NCI-H128 (cell line): ENCODE data around the gene POC1A.

Source experiments
- DNase-seq: peaks from one replicate; lab custom pipeline; 2025; ENCODE audit not compliant: unreplicated experiment; lab: John Stamatoyannopoulos, UW

The POC1A gene

DNA sequence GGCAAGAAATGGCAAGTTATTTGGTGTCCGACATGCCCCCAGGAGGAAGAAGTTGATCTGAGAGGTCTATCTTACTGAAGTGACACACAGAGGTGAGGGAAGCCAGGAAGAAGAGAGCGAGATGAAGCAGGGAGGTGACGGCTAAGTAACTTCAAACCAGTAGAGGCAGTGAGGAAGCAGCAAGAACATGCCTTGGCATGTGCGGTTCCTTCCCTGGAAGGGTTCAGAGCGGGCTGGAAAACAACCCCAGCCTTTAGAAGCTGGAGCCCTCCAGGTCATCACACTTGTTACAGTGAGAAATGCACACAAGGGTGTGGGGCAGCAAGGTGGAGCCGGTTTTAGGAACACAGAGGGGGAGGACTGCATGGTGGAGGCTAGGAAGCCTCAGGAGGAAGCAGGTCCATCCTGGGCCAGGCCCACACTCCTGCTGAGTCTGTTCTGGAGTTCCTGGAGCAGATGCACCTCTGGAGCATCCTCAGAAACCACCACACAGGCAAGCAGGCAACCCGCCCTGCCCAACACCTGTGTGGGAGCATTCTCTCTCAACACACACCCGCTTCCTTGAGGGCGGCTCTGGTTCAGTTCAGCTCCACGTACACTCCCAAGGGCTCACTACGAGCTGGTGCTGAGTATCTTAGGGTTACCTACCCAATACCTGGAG lies 47.1 kb downstream of the POC1A start:
- DNase-seq, result no peak

GRCh38 chr3:52104684-52105640 lies 49.3 kb downstream of the POC1A start:
- DNase-seq, result no peak

DNA sequence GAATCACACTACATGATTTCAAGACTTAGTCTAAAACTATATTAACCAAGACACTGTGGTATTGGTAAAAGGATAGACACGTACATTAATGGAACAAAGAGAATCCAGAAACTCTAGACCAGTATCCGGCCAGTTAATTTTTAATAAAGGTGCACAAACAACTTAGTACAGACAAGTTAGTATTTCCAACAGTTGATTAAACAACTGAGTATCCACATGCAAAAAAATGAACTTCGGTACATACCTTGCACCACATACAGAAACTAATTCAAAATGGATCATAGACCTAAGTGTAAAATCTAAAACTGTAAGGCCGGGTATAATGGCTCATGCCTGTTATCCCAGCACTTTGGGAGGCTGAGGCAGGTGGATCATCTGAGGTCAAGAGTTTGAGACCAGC lies 51.3 kb downstream of the POC1A start:
- no peak for DNase-seq

DNA sequence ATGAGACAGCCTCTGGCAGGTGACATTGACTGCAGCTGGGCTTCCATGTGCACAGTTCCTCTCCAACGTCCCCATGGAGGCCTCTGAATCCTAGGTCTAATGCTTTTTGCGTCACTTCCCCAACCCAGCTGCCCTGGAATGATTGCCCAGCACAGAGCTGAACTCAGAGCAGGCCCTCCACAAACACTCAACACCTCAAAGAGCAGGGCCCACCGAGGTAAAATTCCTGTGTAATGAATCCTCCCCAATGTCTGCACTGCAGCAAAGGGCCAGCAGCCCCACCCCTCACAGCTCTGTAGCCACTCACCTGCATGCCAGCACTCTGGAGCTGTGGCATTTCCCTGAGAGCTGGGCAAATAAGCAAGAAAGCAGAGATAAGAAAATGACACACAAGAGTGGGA lies 55.2 kb downstream of the POC1A start:
- DNase-seq, result no peak

GRCh38 chr3:52097851-52098507 lies 56.2 kb downstream of the POC1A start:
- DNase-seq, result no peak

GRCh38 chr3:52095990-52096775 lies 58.0 kb downstream of the POC1A start:
- no peak for DNase-seq

DNA sequence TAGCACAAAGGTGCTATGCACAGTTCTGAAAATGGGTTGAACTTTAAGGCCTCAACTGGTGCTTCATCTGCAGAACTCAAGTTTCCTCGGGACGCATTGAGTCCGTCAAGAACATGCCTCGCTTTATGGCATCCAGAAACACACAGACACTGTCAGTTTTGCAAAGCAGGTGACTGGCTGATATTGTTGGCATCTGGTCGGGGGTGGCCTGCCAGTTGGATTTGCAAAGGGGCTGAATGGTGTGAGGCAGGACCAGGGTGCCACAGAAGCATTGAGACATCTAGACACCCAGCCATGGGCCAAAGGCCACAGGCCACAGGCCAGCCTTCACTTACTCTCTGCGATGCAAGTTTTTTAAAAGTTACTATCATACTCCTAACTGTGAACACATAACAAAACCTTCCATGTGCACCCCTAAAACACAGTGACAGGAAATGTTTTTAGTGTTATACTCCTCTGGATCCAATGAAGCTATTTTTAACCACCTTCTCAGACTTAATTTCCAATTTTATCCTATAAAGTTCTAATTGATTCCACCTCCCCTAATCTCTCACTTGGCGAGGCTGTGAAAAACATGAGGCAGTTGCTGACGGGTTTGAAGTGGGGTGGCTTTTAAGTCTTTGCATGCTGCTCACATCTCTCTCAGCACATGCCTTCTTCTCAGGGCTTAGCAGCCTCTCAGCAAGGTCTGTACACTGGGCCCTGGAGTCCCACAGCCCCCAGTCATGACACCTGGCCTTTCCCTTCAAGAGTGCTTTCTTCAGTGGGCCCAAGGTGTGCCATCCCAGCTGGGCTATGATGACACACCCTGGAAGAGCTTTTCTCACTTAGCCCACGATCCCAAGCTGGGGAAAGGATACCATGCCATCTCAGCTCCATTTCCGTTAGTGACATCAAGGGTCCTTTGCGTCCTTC lies 59.4 kb downstream of the POC1A start:
- no peak for DNase-seq

DNA sequence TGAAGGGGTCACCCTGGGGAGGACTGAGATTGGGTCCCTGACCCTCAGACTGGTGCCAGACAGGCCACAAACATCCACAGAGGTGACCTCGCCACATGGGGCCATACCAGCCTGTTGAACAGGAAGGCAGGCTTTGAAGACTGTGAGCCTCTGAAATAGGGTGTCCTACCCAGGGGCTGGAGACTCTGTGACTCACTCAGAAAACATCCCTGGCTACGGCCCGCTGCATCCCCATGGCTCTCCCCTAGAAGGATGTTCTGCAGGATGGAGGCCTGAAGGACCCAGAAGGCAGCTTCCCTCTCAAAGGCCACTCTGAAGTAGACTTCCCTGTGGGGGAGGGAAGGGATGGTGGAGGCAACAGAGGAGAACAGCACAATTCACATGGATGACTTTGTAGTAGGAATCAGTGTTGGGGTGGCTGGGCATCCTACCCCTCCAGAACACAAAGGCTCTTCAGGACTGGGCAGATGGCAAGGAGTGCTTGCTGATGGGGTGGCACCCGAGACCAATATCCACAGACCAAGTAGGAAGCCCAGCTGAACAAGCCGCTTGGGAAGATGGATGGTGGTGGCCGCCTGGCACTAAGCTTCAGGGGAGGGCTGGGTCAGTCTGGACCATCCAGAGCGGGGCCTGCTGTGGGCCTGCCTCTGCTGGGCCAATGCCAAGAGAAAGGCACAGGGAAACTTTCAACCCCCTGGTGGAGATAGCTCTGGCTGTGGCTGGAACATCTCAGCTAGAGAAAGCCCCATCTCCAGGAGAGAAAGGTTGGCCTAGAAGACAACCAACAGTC lies 60.3 kb downstream of the POC1A start:
- no peak for DNase-seq

DNA sequence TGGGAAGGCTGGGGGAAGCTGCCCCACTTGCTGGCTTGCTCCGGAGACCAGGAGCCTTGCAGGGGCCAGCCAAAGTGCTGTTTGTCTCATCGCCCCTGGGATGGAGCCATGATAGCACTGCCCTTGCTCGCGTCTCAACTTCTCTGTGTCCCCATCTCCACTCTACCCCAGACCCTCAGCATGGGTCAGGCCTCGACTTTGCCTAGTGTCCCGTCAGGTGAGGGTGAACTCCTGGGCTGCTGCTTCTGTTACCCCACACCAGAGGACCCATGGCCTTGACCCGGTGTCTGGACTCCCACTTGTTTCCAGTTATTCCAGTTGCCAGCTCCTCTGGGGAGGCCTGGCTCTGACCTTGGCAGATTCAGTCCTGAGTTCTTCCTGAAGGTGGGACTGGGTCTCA lies 61.3 kb downstream of the POC1A start:
- no peak for DNase-seq

GRCh38 chr3:52092271-52092660 lies 62.0 kb downstream of the POC1A start:
- DNase-seq, result no peak

- DNase-seq, result no peak
Measured at GRCh38 chr3:52091586-52092270, 62.5 kb downstream of the POC1A start.

DNA sequence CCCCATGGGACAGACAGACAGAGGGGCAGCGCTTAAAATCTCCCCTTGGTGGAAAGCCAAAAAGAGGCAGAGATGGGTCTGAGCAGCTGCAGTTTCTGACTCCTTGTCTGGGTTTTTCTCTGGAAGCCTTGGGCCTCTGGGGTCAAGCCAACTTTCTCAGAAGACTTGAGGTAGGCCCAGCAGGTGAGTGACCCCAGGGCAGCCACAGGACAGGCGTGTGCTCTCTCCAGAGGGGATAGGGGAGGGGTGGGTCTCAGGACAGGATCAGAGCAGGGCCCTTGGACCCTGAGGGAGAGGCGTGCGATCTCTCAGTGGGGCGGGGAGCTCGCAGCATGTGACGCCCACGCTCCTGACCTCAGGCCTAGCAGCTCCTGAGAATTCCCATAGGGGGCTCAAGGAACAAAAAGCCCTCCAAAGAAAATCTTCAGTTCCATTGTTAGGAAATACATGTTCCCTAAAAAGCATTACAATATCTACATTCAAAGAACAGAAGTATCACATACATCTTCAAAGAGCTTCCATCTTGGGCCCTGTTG lies 63.2 kb downstream of the POC1A start:
- no peak for DNase-seq

DNA sequence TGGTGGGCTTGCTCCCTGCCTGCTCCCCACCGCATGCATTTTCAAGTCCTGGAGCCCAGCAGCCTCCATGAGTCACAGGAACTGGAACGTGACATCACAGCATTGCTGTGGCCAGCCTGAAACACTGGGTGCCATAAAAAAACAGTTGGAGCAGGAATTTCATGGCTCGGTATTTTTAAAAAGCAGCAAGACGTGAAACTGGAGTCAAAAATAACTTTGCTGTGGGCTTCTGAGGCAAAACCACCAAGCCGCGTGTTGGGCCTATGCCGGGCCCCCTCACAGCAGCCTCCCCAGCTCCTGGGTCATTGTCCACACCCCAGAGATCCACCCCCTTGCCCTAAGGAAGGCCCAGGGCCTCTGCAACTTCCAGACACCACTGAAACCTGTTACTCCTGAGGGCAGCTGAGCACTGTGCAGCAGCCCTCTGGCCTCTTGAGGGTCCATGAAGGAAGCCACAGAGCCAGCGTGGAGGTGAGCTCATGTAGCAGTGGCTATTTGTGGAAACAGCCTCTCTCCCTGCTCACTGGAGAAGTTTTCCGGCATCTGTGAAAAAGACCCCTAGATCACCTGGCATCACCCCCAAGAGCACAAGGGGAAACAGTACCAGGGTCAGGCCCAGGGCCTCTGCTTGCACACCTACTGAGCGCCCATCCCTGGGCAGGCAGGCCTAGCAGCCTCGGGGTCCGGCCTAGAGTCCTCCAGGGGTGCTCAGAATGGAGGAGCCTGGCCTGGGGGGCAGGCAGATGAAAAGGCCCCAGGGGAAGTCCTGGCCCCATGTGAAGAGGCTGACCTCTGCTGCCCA lies 63.9 kb downstream of the POC1A start:
- DNase-seq, result no peak

DNA sequence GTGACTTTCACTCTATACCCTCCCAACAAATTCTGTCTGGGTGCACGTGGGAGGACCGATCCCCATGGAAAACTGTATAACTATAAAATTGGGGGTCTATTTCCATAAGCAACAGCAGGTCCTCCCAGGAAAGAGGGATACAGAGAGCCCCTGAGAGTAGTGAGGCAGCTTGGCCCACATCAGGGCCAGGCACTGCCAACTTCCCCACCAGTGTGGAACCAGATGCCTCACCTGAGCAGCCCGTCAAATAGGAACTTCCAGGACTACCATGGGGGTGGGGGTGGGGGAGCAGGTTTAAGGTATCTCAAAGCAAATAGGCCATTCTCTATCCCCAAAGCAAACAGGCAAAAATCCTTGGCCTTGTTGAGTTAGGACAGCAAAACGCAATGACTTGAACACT lies 64.5 kb downstream of the POC1A start:
- no peak for DNase-seq

DNA sequence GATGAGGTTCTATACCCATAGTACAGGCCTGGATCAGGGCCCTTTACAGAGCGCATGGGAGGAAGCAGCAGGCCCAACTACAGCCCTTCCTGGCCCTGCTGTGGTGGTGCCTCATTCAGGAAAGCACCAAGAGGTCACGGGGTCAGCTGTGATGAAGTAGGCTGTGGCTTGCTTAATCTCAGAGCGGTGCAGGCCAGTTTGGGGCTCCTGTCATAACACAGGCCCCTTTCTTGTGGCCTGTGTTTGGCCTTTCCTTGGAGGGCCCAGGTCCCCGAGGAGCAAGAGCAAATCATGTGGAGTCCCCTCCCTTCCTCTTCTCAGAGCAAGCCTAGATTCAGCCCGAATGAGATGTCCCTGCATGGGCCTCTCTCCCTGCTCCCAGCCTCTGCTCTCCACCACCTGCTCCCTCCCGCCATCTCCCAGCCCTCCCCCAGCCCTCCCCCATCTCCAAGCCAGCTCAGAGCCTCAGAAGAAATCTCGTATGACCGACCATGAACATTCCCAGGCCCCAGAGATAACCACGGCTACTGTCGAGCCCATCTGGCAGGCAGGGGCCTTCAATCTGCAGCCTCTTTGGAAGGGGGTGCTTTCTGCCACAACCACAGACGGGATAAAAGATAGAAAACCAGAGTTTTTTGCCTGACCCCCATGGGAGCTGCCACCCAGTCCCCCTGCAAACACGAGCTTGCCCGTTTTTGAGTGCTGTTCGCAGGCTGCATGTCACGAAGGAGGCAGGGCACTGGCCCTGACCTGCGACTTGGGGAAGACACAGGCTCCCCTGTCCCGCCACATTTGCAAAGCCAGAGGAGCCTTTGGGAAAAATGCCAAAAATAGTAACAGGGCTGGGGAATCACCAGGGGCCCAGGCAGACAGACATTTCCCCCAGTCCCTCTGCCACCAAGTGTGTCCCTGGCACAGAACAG lies 65.5 kb downstream of the POC1A start:
- DNase-seq, result no peak

DNA sequence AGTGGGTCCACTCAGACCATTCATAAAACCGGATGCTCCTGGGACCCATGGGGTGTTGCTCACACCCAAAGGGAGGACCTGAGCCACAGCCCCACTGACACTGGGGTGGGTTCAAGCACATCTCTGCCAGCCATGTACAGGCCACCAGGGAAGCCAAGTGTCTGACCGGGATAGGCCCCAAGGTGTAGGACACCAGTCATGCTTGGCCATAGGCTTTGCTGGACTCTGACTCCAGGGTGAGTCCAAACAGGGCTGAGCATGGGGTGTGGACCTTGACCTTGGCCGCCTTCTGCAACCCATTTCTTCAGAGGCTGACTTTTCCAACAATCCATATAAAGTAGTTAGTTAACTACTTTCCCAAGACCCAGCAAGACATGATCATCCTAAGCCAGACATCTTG lies 66.5 kb downstream of the POC1A start:
- no peak for DNase-seq
